D721Med (cell line): ENCODE measurements around the gene PHTF1.

Source experiments
- DNase-seq: peaks from one replicate; pipeline ENCODE4 v3.0.0; 2011; ENCODE audit warnings: low spot score; ENCODE audit not compliant: insufficient read length
- FAIRE-seq: peaks from 2 replicates; lab custom pipeline; 2011; peaks lifted over from hg19 to GRCh38; lab: Jason Lieb, UNC
- CTCF ChIP-seq: IDR thresholded peaks from 2 replicates; pipeline ENCODE4 v1.5.1; 2012; ENCODE audit warnings: mild to moderate bottlenecking, control low read depth; ENCODE audit not compliant: insufficient read depth; ENCODE audit errors: missing control alignments

The PHTF1 gene

GRCh38 chr1:113666126-113666525 is 93.2 kb downstream of the PHTF1 start:
- DNase-seq (no peak), FAIRE-seq (no peak)
- no peak for TF ChIP-seq CTCF

DNA sequence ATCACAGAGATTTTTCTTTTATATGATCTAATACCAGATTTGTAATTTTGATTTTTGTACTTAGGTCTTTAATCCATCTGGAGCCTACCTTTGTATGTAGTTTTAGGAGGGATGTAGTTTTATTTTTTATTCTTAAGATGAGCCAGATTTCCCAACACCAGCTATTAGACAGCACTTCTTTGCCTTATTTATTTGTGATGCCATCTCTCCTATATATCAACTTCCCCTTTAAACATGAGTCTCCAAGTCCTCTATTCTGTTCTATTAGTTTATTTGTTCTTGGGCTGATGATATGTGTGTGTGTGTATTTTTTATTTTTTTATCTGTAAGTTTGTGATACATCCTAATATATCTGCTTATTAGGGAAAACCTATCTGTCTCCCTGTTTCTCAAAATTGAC is 94.2 kb downstream of the PHTF1 start:
- no peak for TF ChIP-seq CTCF
- no peak for FAIRE-seq
- no peak for DNase-seq

- no peak for DNase-seq
- no peak for FAIRE-seq
- TF ChIP-seq CTCF: no peak
Observed at GRCh38 chr1:113663165-113663951, 95.9 kb downstream of the PHTF1 start.

DNA sequence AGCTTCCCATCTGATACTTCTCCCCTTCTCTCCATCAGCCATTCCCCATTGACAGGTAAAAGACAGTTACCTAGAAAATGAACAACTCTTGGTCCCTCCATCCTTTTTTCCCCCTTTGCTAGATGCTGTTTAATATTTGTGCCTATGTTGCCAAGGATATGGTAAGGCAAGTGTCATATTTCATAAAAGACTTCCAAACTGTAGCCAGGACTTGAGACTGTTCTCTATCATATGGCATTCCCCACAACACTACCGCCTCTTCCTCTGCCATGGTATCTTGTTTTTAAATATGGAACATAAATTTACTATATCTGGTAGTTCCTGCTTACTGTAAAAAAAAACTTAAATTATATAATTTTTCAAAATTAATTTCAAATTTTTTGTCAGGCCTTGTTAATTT is 97.2 kb downstream of the PHTF1 start:
- DNase-seq (no peak), FAIRE-seq (no peak)
- TF ChIP-seq CTCF: no peak

- no peak for TF ChIP-seq CTCF
- FAIRE-seq: no peak
- no peak for DNase-seq
Observed at GRCh38 chr1:113660088-113660487, 99.2 kb downstream of the PHTF1 start.

DNA sequence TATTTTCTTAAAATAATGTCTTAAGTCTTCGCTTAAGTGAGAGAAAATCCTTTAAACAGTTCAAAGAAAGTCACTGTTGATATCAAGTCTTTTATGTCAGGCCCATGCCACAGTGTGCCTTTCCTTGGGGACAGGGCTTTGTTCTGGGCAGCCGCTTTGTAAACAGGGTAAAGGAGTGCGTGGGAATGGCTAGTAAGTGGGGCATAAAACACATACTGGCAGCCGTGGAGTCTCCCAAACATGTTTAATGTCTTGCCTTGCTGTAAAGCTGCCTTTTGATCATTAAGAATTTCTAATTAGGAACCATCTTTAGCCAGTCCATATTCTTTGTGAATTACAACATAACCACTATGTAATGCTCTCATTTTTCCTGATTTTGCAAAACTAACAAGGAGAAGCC is 99.7 kb downstream of the PHTF1 start:
- no peak for FAIRE-seq
- no peak for DNase-seq
- TF ChIP-seq CTCF: no peak

GRCh38 chr1:113659035-113659434 is 100.3 kb downstream of the PHTF1 start:
- no peak for DNase-seq
- no peak for TF ChIP-seq CTCF
- no peak for FAIRE-seq
